Measurements from ENCODE around the gene MINDY3.
"Not testable (repeated sequence)": the region's sequence is repeated elsewhere in the genome, so short reads cannot be mapped to it uniquely, and the experiment has no call there.

The MINDY3 gene

DNA sequence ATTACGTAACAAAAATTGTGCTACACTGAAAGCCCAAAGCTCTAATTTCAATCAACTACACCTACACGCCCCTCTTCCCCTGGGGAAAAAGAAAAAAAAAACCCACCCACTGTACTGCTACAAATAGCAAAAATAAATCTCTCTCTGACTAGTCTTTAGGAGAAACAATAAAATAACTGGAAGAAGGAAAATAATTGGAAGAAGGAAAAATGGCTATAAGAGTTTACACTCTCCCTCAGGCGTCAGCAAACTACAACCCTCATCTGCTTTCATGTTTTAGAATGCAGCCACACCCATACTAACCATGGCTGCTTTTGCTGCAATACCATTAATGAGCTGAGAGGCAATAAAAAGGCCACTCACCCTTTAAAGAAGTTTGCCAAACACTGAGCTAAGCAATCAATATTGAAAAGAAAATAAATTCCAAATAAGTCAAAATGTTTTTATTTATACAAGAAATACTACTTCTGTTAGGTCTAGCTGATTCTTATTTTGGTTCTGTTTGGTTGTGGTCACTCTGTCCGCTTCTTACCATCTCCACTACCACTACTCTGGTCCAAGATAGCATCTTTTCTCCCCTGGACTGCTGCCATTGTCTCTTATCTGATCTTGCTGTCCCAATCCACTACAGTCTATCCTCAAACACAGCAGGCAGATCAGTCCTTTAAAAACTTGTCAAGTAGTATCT is 3.8 kb downstream of the MINDY3 start:
- DNase-seq: no peak

- DNase-seq: no peak
These were observed 6.5 kb downstream of the MINDY3 start for GRCh38 chr10:15853800-15854199.

DNA sequence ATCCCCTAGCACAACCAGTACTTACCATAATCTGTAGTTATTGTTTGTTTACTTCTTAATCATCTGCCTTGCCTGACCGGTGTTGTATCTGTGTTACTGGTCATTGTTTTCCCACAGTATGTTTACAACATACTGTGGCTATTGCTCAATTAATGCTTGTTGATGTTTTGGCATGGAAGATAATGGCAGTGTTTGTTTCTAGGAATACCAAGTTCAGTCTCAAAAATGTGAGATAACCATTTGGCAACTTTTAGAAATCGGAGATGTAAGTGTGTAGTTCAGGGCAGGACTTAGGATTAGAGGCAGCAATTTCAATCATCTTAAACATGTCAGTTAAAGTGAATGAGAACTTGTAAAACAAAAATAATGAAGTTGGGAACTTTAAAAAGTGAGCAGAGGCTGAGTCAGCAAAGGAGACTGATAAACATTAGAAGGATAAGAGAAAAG is 8.2 kb downstream of the MINDY3 start:
- DNase-seq: no peak

DNA sequence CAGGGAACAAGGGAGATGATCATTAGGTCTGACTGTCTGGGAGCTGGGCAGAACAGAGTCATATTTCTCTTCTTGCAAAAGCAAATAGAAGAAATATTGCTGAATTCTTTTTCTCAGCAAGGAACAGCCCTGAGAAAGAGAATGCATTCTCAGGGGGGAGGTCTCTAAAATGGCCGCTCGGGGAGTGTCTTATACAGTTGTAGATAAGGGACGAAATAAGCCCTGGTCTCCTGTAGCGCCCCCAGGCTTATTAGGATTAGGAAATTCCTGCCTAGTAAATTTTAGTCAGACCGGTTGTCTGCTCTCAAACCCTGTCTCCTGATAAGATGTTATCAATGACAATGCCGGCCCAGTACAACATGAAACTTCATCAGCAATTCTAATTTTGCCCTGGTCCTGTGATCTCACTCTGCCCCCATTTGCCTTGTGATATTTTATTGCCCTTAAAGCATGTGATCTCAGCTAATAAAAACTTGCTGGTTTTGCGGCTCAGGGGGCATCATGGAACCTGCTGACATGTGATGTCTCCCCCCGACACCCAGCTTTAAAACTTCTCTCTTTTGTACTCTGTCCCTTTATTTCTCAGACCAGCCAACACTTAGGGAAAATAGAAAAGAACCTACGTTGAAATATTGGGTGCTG is 9.8 kb downstream of the MINDY3 start:
- not testable (repeated sequence) for DNase-seq

DNA sequence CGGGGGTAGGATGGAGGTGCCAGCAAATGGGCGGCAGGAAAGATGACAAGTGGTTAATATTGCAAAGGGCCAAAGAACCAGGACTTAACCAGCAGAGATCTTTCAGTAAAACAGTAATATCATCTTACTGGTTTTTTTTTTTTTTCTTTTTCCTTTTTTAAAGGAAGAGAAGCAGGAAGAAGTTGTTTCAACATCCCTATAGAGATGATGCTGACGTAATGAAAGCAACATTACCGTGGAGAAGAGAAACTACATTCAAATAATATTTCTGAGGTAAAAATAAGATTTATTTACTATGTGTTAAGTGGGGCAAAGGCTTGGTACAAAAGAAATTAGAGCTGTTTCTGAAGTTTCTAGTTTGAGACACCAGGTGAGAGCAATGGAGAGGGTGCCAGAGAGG is 11.0 kb downstream of the MINDY3 start:
- no peak for DNase-seq

DNA sequence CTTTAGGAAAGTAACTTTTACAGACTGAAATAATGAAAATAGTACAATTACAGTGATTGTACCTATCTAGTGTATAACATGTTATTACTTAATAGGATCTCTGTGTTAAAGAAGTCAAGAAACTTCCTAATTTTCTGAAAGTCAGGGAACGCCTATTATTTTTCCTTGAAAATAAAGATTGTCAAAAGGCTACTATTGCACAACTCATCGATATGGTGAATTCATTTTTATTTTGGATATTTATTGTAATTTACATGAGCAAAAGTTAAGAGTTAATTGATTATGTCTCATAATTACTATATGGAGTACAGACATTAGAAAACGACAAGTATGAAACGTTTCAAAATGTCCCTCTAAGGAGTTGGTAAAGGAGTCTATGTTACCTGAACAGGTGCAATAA is 12.8 kb downstream of the MINDY3 start:
- DNase-seq: no peak

GRCh38 chr10:15844517-15844916 is 15.8 kb downstream of the MINDY3 start:
- no peak for DNase-seq

GRCh38 chr10:15843695-15844094 is 16.6 kb downstream of the MINDY3 start:
- no peak for DNase-seq

DNA sequence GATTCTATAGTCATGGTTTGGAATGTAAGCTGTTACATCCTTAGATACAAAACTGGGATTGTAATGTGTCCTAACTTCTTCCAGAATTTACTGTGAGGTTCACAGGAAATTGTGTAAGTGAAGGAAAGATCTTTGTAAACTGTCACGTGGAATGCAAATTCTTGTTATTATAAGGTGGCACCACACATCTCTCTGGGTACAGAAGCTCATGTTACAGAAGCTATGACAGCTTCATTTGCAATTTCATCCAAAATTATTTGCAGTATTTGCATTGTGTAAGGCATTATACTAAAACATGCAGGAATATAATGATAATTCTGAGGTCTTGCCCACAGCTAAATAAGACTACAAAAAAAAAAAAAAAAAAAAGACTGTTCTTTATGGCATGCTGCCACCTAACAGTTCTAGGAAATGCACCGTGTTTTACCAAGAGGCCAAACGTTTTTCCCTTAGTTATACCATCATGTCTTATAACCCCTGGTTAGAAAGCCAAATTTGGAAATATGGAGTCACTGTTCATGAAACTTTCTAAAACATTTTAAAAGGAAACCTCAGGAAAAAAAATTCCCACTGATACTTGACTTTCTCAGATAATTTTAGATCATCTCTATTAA is 17.6 kb downstream of the MINDY3 start:
- DNase-seq: no peak

- DNase-seq: no peak
These were observed 18.6 kb downstream of the MINDY3 start for GRCh38 chr10:15841696-15842095.

DNA sequence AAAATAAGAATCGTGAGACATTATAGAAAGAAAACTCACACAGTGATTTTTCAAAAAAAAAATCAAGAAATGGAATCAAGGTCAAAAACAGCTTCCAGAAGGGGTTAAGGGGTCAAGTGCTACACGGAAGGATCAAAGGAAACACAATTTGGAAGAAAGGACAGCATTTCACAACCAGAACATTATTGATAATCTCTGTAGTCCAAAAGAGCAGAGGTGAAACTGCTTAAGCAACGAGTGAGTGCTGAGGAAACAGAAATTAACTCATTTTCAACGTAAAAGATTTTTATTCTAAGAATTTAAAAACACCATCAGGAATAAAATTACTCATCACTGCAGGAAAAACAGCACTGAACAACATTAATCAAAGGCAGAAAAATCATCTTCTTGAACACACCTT is 23.5 kb downstream of the MINDY3 start:
- no peak for DNase-seq

GRCh38 chr10:15829495-15829894 is 30.8 kb downstream of the MINDY3 start:
- no peak for DNase-seq

- no peak for DNase-seq
These were observed 35.8 kb downstream of the MINDY3 start for GRCh38 chr10:15824498-15824897.

DNA sequence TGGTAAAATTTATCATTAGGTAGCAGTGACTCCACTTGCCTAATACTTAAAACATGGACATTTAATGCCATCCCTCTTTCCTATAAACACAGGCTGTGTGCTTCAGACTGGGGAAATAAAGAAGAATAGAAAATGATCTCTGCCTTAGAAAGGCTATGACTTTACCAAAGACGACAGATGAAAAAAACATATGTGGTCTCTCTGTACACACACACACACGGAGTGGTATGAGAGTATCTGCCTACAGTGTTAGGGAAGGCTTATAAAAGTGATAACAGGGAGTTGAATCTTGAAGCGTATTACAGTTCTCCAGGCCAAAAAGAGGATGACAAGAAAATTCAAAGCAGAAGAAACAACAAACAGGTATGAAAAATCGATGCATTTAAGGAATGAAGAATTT is 38.2 kb downstream of the MINDY3 start:
- DNase-seq: no peak

DNA sequence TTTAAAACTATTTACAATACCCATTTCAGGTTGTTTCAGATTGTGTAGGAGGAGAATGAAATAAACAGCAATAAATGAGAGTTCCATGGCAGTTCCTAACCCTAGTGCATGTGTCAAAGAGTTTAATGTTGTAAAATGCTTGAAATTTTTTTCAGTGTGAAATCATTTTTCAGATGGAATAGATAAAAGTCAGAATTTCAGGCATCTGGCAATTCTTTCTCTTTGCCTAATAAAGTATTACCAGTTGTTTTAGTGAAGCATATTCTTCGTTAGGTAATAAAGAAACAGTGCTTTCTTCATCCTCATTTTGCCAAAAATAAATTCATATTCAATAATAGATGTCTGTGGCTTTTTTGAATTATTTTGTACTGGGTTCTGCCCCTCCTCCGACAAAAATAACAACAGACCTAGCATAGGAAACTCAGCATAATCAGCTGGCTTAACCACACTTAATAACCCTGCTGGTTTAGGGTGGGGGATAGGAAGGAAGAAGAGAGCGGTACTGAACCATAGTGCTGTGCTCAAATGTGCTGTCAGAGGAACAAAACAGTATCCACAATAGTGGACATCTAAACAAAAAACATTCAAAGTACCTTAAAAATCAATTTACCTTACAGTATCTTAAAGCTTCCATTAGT is 39.1 kb downstream of the MINDY3 start:
- no peak for DNase-seq

DNA sequence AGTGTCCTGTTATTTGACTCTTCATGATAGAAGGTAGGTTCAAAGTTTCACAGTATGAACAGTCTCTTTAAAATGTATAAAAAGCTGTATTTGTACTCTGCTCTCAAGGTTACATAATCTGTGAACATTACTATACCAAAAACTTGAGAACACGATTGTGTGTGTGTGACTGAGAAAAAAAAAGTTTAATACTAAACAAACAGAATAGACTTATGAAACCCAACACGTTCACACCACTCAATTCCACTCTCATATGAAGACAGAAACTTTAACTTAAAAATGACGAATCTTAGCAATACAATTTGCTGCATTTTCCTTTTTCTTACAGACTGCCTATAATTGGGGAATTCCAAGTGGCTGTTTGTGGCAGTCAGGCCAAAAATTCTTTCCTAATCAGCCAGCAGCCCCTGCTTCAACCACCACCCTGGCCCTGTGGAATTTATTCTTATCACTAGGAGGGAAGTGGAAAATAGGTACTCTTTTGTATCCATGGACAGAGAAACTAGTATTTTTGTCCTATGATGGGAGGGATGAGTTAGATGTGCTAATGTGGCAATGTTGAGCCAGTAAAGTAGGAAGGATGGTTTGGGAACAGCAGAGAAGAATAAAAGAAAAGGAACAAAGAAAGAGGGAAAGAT is 42.8 kb downstream of the MINDY3 start:
- no peak for DNase-seq

- DNase-seq: no peak
These were observed 44.9 kb downstream of the MINDY3 start for GRCh38 chr10:15815242-15815885.

GRCh38 chr10:15814565-15814964 is 45.7 kb downstream of the MINDY3 start:
- DNase-seq: no peak

- no peak for DNase-seq
These were observed 46.9 kb downstream of the MINDY3 start for GRCh38 chr10:15813415-15813814.

GRCh38 chr10:15809450-15809849 is 50.9 kb downstream of the MINDY3 start:
- DNase-seq: no peak

DNA sequence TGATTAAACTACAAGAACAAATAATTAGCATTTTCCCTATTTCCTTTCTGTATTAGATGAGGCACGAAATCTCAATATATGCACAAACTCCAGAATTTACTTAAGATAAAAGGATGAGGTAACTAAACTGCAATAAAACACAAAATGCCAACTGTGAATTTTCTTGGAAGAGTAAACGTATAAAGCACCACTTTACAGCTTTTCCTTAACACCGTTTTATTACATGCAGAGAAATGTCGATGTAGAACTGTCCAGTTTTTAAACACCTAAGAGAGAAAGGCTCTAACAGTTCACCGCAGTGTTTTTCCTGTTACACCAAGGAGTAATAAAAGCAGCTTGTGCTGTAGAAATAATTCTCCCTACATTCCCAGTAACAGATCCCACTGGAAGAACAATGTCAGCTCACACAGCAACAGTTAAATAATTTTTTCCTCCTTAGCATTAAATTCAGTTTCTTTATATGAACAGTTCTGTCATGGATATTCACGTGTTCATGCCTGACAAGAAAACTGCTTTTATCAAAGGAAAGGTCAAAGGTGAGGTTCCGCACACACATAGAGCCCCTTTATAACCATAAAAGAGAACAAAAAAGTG is 52.0 kb downstream of the MINDY3 start:
- DNase-seq: no peak

GRCh38 chr10:15805395-15806058 is 54.8 kb downstream of the MINDY3 start:
- no peak for DNase-seq
